Measurements from ENCODE around the gene GRIK3.

GRIK3 gene

DNA sequence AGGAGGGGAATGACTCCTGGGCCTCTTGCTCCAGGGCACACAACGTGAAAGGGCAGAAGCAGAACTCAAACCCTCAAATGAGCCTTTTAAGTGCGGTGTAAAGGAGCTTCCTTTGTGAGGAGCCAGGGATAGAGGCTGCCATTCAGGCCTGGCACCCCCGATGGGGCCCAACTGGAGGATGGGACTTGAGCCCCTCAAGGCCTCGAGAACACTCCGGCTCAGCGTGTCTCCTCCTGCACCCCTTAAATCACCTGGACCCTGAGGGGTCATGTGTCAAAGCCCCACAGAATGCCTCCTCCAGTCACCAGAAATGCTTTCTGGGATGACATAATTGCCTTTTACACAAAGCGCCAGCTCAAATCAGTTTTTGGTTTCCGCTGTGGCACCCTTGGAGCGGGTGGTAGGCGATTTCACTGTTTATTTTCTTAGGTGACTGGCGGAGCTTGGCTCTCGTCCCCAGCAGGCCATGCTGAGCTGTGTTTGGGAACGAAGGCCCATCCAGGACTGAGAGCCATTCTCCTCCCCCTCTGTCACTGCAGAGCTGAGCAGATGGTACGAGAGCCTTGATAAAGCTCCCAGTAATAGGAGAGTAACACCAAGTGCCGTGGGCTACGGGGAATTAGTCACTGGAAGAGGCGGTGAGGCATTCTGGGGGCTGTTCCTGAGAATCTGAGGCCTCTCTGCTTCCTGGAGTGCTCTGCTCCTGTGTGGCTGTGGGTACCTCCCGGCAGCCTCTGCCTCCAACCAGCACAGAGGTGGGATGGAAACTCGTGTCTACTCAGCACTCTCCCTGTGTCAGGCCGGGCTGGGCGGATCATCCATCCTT lies 163.0 kb downstream of the GRIK3 start:
- DNase-seq, result no peak

DNA sequence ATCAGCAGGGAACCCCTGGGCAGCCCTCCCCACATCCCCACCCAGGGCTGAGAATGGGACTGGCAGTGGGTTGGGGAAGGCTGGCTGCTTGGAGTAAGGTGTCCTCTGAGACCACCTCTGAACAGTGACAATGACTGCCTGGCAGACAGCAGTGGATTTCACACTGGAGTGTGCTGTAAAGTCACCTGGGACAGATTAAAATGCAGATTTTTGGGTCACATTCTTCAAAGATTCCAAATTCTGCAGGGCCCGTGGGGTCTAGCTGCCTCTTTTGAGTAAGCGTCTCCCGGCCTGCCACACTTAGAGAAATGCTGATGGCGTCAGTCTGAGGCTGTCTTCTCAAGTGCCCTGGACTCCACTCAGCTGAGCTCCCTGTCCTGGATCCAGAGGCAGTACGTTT lies 164.5 kb downstream of the GRIK3 start:
- no peak for DNase-seq

DNA sequence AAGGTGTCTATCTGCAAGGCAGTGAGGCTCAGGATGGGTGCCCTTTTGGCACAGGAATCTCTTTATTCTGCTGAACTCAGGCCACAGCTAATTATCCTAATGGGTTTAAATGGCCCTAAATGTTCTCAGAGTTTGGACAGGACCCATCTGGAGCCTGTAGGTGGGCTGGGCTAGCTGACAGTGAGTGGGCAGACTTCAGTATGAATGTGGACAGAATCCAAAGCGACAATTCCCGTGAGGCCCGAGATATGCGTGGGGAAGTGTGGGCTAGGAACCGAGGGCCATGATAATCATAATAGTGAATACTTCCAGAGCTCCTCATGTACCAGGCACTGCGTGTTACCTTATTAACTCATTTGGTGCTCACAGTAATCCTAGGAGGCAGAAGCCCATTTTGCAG lies 165.3 kb downstream of the GRIK3 start:
- DNase-seq, result no peak

DNA sequence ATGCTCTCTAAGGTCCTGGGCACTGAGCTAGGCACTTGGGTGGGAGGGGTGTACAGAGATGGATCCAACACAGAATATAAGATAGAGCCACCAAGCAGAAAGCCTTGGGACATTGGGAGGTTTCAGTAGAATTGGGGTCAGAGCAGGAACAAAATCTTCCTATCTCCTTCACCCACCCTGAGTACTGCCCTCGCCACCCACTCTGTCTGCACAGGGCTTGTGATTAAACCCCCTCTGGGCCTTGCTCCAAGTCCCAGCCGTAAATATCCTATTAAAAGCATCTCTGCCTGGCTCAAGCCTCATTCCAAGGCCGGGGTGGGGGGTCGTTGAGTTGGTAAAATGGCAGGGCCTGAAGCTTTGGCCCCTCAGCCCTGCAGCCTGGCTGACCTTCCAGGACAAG lies 166.7 kb downstream of the GRIK3 start:
- DNase-seq, result no peak

DNA sequence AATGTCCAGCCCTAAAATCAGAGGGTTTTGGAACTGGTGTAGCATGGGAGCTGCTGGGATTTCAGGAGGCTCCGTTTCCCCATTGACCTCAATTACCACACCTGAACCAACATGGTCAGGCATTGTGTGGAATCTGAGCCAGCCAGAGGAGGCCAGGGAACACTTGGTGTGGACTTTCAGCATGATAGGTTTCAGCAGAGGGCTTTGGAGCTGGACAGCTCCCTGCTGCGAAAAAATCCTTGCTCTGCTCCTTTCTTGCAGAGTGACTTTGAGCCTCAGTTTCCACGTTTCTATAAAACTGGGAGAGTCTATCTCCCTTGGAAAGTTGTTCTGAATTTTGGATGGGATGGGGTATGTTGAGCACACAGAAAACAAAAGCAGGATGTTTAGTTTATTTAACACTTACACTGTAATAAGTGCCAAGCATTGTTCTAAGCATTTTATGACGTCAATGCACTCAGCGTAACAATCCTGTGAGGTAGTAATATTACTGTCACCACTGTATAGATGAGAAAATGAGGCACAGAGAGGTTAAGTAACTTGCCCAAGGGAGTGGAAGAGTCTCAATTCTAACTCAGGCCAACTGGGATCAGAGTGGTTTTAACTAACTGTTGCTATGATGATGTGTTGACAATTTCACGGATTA lies 168.0 kb downstream of the GRIK3 start:
- no peak for DNase-seq

DNA sequence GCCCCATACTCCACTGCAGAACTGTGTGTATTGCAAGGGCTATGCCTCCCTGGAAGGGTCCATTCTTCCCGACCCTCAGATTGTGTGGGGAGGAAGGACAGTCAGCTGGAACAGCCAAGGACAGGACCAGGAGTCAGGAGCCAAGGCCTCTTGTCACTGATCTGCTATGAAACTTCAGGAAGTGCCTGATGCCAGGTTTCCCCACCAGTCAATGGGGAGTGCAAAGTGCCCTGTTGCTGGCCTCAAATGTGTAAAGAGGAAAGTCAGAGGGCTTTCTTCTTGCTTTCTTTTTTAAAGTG lies 168.8 kb downstream of the GRIK3 start:
- DNase-seq, result no peak

DNA sequence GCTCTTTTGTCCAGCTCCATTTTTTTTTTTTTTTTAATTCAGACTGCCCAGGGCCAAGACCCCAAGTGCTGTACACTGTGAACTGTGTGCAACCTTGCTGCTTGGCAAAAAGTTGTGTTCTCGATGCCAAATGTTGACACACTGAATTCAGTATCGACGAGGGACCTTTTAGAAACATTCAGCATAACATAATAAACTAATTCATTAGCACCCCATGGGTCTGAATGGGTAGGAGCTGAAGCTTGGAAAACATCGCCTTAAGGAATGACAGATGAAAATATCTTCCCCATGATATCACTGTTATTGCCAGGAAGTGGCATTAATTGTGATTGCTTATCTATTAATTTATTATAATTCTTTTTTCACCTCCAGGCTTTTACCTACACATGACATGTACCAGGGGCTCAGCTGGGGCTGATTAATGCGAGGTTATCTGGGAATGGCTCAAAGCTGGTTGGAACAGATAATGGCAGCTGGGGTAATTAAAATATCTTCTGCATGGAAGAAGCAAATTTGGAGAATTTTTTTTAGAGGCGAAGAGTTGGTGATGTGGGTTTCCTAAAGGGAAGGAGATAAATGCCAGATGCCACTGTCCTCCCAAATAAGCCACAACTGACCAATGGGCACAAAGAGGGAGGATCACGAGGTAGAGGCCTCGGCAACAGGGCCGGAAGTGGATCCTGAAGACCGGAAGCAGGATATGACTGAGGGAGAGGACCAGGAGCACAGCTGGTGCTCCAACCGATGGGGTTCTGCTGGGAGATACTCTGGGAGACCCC lies 169.3 kb downstream of the GRIK3 start:
- DNase-seq, result no peak

DNA sequence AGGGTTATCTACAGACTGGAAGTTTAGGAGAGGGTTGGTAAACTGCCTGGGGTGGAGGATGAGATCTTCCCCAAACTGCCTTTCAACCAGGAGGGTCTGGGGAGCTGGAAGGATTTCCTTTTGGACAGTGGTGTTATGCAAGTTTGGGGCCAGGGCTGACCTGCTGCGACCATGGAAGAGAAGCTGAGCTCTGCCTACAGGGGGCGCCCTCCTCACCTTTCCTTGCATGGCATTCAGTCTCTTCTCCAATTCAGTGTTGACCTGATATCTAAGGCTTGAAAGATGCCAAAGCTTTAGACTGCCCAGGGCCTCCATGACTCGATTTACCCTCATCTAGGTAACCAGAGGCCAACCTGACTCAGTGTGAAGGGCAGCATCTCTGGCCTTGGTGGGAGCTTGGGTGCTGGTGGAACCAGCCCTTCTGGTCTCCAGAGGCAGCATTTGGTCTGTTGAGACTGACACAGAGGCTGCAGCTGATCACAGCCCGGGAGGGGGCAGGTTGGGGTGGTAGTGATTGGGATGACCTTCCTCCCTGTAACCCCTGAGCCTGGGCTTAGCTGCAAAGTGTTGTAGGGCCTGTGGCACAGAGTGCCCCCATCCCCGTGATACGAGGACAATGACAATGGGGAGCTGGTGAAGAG lies 170.0 kb downstream of the GRIK3 start:
- no peak for DNase-seq

DNA sequence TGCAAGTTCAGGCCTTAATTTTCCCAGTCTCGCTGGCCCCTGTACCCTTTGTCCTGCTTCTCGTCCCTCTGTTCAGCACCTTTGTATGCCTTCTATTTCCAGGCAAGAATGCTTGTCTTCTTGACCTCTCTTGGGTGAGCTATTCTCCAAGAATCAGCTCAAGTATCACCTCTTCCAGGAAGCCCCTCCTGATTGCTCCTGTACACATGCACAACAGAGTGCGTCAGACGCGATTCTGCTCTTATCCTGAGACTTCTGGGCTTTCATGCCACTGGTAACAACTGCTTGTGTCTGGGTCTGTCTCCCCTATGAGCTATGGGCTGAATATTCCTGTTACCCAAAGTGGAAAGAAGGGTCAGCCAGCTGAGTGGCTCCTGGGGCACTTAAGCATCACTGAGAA lies 170.8 kb downstream of the GRIK3 start:
- no peak for DNase-seq

DNA sequence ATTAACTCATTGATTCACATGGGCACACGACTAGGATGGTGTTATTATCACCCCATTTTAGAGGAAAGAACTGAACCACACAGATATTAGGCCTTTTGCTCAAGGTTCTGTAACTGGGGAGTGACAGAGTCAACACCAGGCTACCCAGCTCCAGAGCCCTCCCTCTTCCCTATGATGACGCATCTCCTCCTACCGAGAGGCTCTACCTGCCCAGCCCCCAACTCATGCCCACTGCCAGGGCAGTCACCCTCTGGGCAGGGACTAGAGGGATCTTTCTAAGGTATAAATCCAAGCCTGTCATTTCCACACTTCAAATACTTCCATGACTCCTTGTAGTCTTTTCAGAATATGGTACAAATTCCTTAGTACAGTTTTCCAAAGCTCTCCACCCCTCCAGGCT lies 171.3 kb downstream of the GRIK3 start:
- DNase-seq, result no peak

DNA sequence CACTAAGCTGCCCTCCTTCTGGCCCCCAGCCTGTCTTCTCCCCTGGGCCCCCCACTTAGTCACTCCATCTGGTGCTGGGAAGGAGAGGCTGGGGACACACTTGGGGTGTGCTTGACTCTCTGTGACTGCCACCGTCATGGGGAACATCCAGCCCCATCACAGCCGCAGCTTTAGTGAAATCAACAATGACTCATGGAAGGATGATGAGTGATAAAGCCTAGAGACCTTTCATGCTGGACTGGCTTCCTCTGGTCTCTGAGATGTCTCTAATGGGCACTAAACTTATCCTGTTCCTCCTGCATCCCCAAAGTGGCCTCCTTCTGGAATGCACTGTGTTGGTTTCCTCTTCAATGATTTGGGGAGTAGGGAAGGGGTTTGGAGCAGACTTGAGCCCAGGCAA lies 172.9 kb downstream of the GRIK3 start:
- no peak for DNase-seq

DNA sequence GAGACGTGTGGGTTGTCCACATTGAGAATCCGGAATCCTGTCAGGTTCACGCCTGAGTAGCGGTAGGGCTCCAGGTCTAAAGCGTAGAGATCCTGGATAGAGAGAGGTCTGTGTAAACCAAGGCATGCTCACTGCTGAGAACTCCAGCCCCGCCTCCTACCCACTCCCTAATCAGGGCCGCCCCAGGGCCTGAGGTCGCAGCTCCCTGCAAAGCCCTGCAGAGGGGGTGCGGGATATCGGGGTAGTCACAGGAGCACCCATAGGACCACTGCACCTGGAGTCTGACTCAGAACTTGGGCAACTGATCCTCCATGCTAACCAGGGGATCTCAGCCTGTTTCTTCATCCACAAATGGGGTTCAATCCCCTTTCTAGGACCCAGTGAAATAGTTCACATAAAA lies 174.4 kb downstream of the GRIK3 start:
- DNase-seq, result no peak

DNA sequence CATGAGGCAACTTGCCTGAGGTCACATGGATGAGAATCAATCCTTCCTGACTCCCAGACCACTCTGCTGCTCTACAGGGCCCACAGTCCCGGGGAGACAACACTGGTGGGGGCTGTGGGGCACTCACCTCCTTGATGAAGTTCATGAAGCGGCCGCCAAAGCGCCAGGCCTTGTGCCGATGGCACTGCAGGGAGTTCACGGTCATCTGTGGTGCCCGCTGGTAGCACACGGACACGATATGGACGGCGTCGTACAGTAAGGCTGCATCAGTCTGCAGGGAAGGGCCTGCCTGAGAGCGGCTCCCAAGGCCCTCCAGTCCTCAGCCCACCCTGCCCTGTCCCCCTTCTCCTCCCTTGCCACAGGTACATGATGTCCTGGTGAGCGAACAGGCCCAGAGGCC lies 175.3 kb downstream of the GRIK3 start:
- no peak for DNase-seq

DNA sequence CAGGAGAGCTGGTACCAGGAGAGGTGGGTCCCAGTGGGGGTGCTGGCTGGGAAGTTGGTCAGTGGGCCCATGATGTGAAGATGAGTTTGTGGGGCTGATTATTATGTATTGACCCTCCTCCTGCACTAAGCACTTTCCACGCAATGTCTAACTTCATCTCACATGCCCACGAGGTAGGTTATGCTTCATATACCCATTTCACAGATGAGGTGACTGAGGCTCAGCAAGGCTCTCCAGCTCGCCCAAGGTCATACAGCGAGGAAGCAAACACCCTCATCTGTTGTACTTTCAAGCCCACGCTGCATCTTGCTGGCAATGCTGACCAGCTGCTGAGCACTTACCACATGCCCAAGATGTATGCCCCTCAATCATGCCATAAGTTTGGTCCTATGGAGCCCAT lies 175.8 kb downstream of the GRIK3 start:
- DNase-seq, result no peak

DNA sequence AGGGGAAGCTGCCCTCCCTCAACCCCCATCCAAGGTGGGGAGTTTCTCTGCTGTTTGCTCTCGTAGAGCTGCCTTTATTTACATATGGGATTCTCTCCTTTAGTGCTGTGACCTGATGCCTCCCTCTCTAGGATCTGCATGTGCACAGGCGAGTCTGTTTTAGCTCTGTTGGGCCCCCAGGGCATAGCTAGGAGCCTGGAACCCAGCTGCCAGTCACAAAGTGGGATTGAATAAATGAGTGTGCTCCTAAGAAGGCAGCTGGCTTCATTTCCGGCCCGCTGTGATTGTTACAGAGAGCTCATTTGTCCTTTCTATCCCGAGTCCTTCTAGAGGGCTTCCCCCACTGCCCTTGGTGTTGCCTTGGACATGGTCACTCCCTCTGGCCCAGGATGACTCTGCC lies 176.6 kb downstream of the GRIK3 start:
- no peak for DNase-seq

DNA sequence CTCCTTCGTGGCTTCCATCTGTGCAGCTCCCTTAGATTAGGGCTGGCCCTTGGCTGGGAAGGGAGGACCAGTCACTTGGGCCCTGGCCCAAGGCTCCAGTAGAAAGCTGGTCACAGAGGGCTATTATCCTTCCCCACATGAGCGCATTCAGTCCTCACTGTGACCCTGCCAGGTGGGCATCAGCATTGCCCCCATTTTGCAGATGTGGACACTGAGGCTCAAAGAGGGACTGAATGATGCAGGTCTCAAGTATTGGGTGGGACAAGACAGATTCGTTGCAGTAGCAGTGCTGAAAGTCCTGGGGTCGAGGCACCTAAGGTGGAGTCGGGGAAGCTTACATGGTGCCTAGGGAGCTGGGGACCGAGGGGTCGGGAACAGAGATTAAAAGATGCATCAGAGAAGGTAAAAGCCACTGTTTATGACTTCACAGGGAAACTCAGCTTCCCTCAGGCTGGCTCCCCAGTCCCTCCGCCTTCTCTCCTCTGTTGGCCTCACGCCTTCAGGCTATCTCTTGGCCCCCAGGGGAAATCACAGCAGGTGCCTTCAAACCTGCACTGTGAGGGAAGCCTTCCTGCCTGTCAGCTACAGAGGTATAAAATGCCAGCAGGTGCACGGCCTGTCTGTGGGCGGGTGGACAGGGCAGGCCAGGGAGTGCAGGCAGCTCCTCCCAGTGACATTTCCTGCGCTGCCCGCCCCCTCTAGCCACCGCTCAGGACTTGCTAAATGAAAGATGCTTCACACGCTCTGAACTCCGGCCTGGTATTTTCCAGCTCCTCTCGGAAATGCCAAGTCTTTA lies 178.4 kb downstream of the GRIK3 start:
- DNase-seq, result no peak

DNA sequence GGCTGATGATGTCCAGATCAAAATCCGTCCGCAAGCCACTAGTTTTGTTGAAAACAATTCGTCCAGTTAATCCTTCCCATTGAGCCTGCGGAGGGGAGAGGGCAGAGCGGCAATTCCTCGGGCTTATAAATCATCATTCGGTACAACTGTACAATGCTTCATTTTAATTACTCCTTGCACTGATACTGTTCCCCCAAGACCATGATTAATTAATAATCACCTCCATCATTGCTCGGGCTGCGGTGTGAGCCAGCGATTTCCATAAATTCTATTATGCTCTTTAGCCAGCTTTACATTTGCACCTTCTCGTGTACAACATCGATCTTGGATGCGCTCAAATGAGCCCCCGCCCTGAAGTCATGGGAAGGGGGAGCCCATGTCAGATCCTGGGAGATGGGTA lies 180.7 kb downstream of the GRIK3 start:
- DNase-seq, result no peak

DNA sequence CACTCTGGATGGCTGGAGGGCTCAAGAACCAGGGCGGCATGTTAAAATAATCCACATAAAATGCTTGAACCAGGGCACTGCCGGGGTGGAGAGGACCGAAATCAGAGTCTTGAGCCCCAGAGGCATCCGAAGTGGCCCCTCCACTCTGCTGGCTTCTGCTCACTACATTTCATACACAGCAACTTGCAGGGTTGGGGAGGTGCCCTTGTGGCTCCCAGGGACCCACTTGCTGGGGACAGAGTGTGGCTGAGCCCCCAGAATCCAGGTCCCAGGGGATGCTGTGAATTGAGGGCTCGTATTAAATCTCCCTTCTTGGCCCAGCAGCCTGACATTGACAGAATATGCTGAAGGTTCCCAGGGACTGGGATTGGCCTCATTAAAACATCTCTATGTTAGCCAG lies 181.7 kb downstream of the GRIK3 start:
- no peak for DNase-seq

DNA sequence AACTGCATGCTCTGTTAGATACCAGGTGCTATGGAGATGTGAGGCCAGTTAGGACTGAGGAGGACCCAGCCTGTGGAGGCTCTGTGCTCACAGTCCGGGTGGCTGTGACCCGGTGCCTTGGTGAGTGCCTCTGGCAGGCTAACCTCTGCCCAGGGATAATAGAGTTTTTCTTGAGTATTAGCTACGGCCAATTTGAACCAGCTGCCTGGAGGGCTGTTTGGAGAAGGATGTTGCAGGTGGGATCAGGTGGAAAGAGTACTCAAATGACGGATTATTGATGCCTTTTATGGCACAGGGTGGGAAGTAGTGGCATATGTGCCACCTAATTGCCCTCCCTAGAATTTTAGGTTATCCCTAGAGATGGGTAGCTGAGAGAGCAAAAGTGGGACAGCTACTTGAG lies 182.7 kb downstream of the GRIK3 start:
- DNase-seq, result no peak

DNA sequence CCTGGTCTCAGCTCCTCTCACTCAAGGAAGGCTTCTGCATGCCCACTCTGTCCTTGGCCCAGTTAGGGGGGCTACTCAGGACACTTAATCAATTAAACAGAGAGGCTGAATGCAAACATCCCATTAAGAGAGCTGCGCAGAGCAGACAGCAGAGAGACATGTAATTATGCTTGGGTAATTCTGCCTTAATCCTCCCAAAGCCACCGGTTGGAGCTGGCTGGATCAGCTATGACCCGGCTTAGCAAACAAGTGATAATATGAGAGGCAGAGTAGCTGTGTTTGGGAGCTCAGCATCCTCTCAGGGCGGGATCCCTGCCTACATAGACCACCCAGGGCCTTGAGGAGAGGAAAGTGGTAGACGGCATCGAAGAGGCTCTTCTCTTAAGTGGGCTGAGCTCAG lies 183.2 kb downstream of the GRIK3 start:
- no peak for DNase-seq

DNA sequence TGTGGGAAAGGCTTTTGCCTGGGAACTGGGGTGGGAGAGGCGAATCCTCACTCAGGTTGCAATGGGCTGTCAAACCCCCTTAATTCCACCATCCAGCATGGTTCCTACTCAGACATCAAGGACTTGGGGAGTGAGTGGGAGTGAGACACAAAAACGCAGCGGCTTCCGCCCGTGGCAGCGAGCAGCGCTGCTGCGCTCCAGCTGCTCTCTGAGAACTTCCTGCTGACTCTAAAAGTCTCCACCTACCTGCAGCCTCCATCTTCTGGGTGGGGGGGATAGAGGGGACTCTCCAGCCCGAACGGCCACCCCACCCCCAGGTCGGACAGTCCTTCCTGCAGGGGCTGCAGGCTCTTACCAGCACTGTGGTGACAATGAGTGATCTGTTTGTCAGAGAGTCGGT lies 184.4 kb downstream of the GRIK3 start:
- DNase-seq, result no peak

DNA sequence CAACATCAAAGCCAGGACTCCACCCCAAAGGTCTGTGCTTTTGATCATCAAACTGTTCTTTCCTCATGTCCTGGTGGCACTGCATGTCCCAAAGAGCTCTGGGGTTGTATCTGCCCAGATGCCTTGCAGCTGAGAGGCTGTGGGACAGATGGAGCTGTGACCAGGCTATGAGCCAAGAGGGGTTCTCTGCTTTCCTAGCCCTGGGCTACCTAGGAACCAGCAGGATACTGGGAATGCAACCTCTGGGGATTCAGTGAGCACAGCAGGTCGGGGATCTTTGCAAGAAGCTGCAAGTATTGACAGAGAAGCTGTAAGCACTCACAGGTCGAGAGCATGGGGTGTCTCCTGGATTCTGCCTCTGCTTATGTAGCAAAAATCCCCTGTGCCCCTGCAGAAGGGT lies 186.6 kb downstream of the GRIK3 start:
- DNase-seq, result no peak

DNA sequence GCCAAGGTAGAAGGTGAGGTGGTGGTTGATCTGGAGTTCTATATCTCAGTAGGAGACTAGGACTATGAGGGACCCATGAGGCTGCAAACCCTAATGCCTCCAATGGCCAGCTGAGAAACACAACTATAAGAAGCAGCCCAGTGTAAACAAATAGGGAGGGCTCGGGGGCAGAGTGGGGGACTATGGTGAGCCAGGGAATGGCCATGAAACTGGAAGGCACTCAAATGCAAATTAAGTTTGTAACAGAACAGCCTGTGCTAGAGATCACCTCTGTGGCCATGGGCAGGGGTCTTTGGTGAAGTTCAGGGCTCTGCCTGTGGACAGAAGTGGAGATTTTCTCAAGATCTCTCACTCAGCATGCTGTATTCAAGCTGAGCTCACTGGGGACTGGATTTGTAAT lies 187.1 kb downstream of the GRIK3 start:
- DNase-seq, result no peak
